OCI-LY1 (cell line): ENCODE measurements around the gene PRKCA.

ENCODE experiments used
- EZH2 ChIP-seq: fragments of 200-600 bp; sonication (generic), shearing (Covaris generic); IDR thresholded peaks from 2 replicates; pipeline ENCODE4 v1.8.0; 2017; ENCODE audit warnings: borderline replicate concordance, mixed run types, mild to moderate bottlenecking, antibody characterized with exemption, low read length, moderate library complexity, mixed read lengths
- TF ChIP-seq, protein P1 (sequence below): fragments of 200-600 bp; sonication (generic), shearing (Covaris generic); IDR thresholded peaks from 2 replicates; pipeline ENCODE4 v1.5.1; 2017; ENCODE audit warnings: mild to moderate bottlenecking, antibody characterized with exemption, low read length, moderate library complexity, mixed read lengths

DNA sequence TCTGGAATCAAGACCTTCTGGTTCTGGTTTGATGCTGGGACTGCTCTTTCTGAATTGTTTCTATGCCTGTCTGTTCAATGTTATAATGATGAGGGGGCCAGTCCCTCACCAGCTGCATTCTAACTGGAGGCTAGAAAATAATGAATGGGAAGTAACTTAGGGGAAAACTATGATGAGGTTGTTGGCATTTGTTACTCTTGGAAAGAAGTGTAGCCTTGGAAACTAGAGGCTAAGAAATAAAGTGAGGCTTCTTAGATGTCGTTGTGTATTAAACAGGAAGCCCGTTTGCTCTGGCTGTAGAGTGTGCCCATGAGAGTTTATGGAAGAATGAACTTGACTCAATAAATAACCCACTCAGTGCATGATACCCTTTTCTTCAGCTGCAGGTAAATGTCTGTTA lies 140.8 kb downstream of the PRKCA start:
- TF ChIP-seq EZH2, result no peak
- TF ChIP-seq, protein P1, sequence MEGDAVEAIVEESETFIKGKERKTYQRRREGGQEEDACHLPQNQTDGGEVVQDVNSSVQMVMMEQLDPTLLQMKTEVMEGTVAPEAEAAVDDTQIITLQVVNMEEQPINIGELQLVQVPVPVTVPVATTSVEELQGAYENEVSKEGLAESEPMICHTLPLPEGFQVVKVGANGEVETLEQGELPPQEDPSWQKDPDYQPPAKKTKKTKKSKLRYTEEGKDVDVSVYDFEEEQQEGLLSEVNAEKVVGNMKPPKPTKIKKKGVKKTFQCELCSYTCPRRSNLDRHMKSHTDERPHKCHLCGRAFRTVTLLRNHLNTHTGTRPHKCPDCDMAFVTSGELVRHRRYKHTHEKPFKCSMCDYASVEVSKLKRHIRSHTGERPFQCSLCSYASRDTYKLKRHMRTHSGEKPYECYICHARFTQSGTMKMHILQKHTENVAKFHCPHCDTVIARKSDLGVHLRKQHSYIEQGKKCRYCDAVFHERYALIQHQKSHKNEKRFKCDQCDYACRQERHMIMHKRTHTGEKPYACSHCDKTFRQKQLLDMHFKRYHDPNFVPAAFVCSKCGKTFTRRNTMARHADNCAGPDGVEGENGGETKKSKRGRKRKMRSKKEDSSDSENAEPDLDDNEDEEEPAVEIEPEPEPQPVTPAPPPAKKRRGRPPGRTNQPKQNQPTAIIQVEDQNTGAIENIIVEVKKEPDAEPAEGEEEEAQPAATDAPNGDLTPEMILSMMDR, result no peak
